Endothelial cell of coronary artery (primary cell): ENCODE results near the gene LAMB2. TPM values are rescaled to one million over a fixed set of nuclear protein-coding genes. Genes with fewer than 3 reads are reported as not detected.

Experiments
- total RNA-seq: library from RNA; depleted of rRNA; stranded (reverse); fragments of >200 nt; gene quantifications from 2 replicates; pipeline ENCODE4 v1.2.3, GENCODE V29; 2014

Gene LAMB2
- total RNA-seq = 330 and 659 TPM in 2 replicates

GRCh38 chr3:49132437-49133225 lies at the start of gene LAMB2:
Gene LAMB2, minus strand, starts transcription at chr3:49133050. Its CDS starts 183 bp downstream, at chr3:49132867.

GRCh38 chr3:49171119-49171774 lies 38.4 kb upstream of the LAMB2 start, which contains the start of gene KLHDC8B:
Gene KLHDC8B, plus strand, starts transcription at chr3:49171598. Its CDS starts 1,172 bp downstream, at chr3:49172770.

GRCh38 chr3:49165771-49166751 lies 33.2 kb upstream of the LAMB2 start, which contains the start of gene CCDC71:
Gene CCDC71, minus strand, starts transcription at chr3:49166331. Its CDS starts 2,123 bp downstream, at chr3:49164208.

GRCh38 chr3:49120438-49121131 lies 12.3 kb downstream of the LAMB2 start, which contains the start of gene USP19:
Gene USP19, minus strand, starts transcription at chr3:49120823. Its CDS starts 1,678 bp downstream, at chr3:49119145.

GRCh38 chr3:49104427-49105291 lies 28.2 kb downstream of the LAMB2 start, which contains the start of gene QARS1:
Gene QARS1, minus strand, starts transcription at chr3:49104757. Its CDS starts 24 bp downstream, at chr3:49104733.

GRCh38 chr3:49093853-49094767 lies 38.7 kb downstream of the LAMB2 start, which contains the start of gene QRICH1:
Gene QRICH1, minus strand, starts transcription at chr3:49094071. Its CDS starts 17,054 bp downstream, at chr3:49077017.

Other genes with a start within 250 kb of the LAMB2 start
- gene SLC25A20, start 234.2 kb downstream of the LAMB2 start, total RNA-seq = 26.2 and 30.3 TPM in 2 replicates
- gene ARIH2, start 214.2 kb downstream of the LAMB2 start, total RNA-seq = 54.9 and 71.1 TPM in 2 replicates
- 14.7 and 31.5 TPM in 2 replicates for gene P4HTM, start 142.8 kb downstream of the LAMB2 start, total RNA-seq
- gene WDR6, start 125.7 kb downstream of the LAMB2 start, total RNA-seq = 69.4 and 98.7 TPM in 2 replicates
- 33.7 and 46.4 TPM in 2 replicates for gene DALRD3, start 114.5 kb downstream of the LAMB2 start, total RNA-seq
- gene NDUFAF3, start 110.9 kb downstream of the LAMB2 start, total RNA-seq = 46.8 and 56.0 TPM in 2 replicates
- gene IMPDH2, start 103.7 kb downstream of the LAMB2 start, total RNA-seq = 341 and 373 TPM in 2 replicates
- gene QRICH1, start 39.0 kb downstream of the LAMB2 start, total RNA-seq = 48.5 and 61.9 TPM in 2 replicates
- 272 and 308 TPM in 2 replicates for gene QARS1, start 28.3 kb downstream of the LAMB2 start, total RNA-seq
- 34.4 and 43.7 TPM in 2 replicates for gene USP19, start 12.2 kb downstream of the LAMB2 start, total RNA-seq
- 15.2 and 18.6 TPM in 2 replicates for gene CCDC71, start 33.3 kb upstream of the LAMB2 start, total RNA-seq
- 29.3 and 31.9 TPM in 2 replicates for gene KLHDC8B, start 38.5 kb upstream of the LAMB2 start, total RNA-seq
- gene C3orf62, start 144.2 kb upstream of the LAMB2 start, total RNA-seq = 0.81 and 2.0 TPM in 2 replicates
- gene USP4, start 207.0 kb upstream of the LAMB2 start, total RNA-seq = 26.7 and 33.3 TPM in 2 replicates
- gene GPX1, start 225.3 kb upstream of the LAMB2 start, total RNA-seq = 330 and 468 TPM in 2 replicates